ENCODE measurements around the gene RBM27.

Gene RBM27

DNA sequence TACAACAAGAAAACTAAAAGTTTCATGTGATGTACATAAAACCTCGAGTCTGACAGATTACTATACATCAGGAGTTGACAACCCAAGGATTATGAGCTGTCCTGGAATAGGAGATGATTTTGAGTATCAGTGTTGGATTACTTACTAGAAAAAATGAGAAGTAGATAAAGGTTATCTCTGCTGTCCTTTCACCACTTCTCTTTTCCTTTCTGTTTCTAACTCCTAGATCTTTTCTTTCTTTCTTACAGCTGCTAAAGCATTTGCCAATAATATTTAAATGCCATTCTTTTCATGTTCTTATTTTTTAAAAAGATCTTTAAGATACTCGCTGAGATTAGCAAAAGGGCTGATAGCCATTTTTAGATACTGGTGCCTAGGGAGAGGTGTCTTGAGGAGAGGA is 14.8 kb downstream of the RBM27 start:
- Histone ChIP-seq H3K4me3 (ENCODE audit: low read length) (no peak overlapping the region), H3K27me3 (ENCODE audit: insufficient read depth, low read length) (no peaks in the 10 kb centered on the region), H3K9me3 (ENCODE audit: low read length) (no peaks in the 10 kb centered on the region), H3K36me3 (ENCODE audit: insufficient read depth, low read length) (peaks cover 15% of the 10 kb centered on the region), H3K4me1 (ENCODE audit: insufficient read depth, low read length) (no peaks in the 10 kb centered on the region), H2AFZ (ENCODE audit: low read depth, low read length) (no peak overlapping the region)

GRCh38 chr5:146219243-146219642 is 15.8 kb downstream of the RBM27 start:
- no peak overlapping the region for H3K4me3 ChIP-seq (ENCODE audit: low read length)
- H3K27me3 ChIP-seq (ENCODE audit: insufficient read depth, low read length): no peaks in the 10 kb centered on the region
- H2AFZ ChIP-seq (ENCODE audit: low read depth, low read length): no peak overlapping the region
- no peaks in the 10 kb centered on the region for H3K4me1 ChIP-seq (ENCODE audit: insufficient read depth, low read length)
- no peaks in the 10 kb centered on the region for H3K9me3 ChIP-seq (ENCODE audit: low read length)
- H3K36me3 ChIP-seq (ENCODE audit: insufficient read depth, low read length): peaks cover 24% of the 10 kb centered on the region

DNA sequence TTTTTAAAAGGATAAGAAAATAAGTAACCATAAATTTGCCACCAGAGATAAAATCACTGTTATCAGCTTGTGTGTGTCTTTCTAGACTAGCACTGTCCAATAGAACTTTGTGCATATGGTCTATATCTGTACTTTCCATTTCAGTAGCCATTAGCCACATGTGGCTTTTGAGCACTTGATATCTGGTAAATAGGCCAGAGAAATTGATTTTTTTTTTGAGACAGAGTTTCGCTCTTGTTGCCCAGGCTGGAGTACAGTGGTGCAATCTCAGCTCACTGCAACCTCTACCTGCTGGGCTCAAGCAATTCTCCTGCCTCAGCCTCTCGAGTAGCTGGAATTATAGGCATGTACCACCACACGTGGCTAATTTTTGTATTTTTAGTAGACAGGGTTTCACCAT is 17.8 kb downstream of the RBM27 start:
- Histone ChIP-seq H3K27me3 (ENCODE audit: insufficient read depth, low read length) (no peaks in the 10 kb centered on the region), H3K9me3 (ENCODE audit: low read length) (no peaks in the 10 kb centered on the region), H3K4me3 (ENCODE audit: low read length) (no peak overlapping the region), H3K4me1 (ENCODE audit: insufficient read depth, low read length) (no peaks in the 10 kb centered on the region), H3K36me3 (ENCODE audit: insufficient read depth, low read length) (peaks cover 29% of the 10 kb centered on the region), H2AFZ (ENCODE audit: low read depth, low read length) (no peak overlapping the region)

GRCh38 chr5:146222005-146222404 is 18.6 kb downstream of the RBM27 start:
- H2AFZ ChIP-seq (ENCODE audit: low read depth, low read length): no peak overlapping the region
- no peaks in the 10 kb centered on the region for H3K9me3 ChIP-seq (ENCODE audit: low read length)
- no peaks in the 10 kb centered on the region for H3K27me3 ChIP-seq (ENCODE audit: insufficient read depth, low read length)
- H3K36me3 ChIP-seq (ENCODE audit: insufficient read depth, low read length): peaks cover 34% of the 10 kb centered on the region
- no peaks in the 10 kb centered on the region for H3K4me1 ChIP-seq (ENCODE audit: insufficient read depth, low read length)
- H3K4me3 ChIP-seq (ENCODE audit: low read length): no peak overlapping the region

- no peak overlapping the region for H3K4me3 ChIP-seq (ENCODE audit: low read length)
- no peaks in the 10 kb centered on the region for H3K4me1 ChIP-seq (ENCODE audit: insufficient read depth, low read length)
- H3K27me3 ChIP-seq (ENCODE audit: insufficient read depth, low read length): no peaks in the 10 kb centered on the region
- H2AFZ ChIP-seq (ENCODE audit: low read depth, low read length): no peak overlapping the region
- H3K36me3 ChIP-seq (ENCODE audit: insufficient read depth, low read length): peaks cover 36% of the 10 kb centered on the region
- no peaks in the 10 kb centered on the region for H3K9me3 ChIP-seq (ENCODE audit: low read length)
Measured at GRCh38 chr5:146223179-146223578, 19.8 kb downstream of the RBM27 start.

- no peaks in the 10 kb centered on the region for H3K27me3 ChIP-seq (ENCODE audit: insufficient read depth, low read length)
- H2AFZ ChIP-seq (ENCODE audit: low read depth, low read length): no peak overlapping the region
- no peaks in the 10 kb centered on the region for H3K4me1 ChIP-seq (ENCODE audit: insufficient read depth, low read length)
- no peaks in the 10 kb centered on the region for H3K9me3 ChIP-seq (ENCODE audit: low read length)
- peaks cover 56% of the 10 kb centered on the region for H3K36me3 ChIP-seq (ENCODE audit: insufficient read depth, low read length)
- H3K4me3 ChIP-seq (ENCODE audit: low read length): no peak overlapping the region
Measured at GRCh38 chr5:146229222-146229621, 25.8 kb downstream of the RBM27 start.

- peaks cover 65% of the 10 kb centered on the region for H3K36me3 ChIP-seq (ENCODE audit: insufficient read depth, low read length)
- no peak overlapping the region for H3K4me3 ChIP-seq (ENCODE audit: low read length)
- H2AFZ ChIP-seq (ENCODE audit: low read depth, low read length): no peak overlapping the region
- no peaks in the 10 kb centered on the region for H3K9me3 ChIP-seq (ENCODE audit: low read length)
- H3K4me1 ChIP-seq (ENCODE audit: insufficient read depth, low read length): no peaks in the 10 kb centered on the region
- H3K27me3 ChIP-seq (ENCODE audit: insufficient read depth, low read length): no peaks in the 10 kb centered on the region
Measured at GRCh38 chr5:146232223-146232622, 28.8 kb downstream of the RBM27 start.

DNA sequence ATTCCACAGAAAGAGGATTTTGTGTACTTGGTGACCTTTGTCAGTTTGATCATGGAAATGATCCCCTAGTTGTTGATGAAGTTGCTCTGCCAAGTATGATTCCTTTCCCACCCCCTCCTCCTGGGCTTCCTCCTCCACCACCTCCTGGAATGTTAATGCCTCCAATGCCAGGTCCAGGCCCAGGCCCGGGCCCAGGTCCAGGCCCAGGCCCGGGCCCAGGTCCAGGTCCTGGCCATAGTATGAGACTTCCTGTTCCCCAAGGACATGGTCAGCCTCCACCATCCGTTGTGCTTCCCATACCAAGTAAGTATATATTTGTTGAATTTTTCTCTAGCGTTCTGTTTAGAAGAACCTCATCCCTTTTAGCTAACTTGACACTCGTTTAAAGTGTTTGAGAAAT is 30.0 kb downstream of the RBM27 start:
- no peak overlapping the region for H3K4me3 ChIP-seq (ENCODE audit: low read length)
- H2AFZ ChIP-seq (ENCODE audit: low read depth, low read length): no peak overlapping the region
- H3K27me3 ChIP-seq (ENCODE audit: insufficient read depth, low read length): no peaks in the 10 kb centered on the region
- no peaks in the 10 kb centered on the region for H3K9me3 ChIP-seq (ENCODE audit: low read length)
- H3K4me1 ChIP-seq (ENCODE audit: insufficient read depth, low read length): no peaks in the 10 kb centered on the region
- peaks cover 72% of the 10 kb centered on the region for H3K36me3 ChIP-seq (ENCODE audit: insufficient read depth, low read length)

- Histone ChIP-seq H2AFZ (ENCODE audit: low read depth, low read length) (no peak overlapping the region), H3K4me1 (ENCODE audit: insufficient read depth, low read length) (no peaks in the 10 kb centered on the region), H3K9me3 (ENCODE audit: low read length) (no peaks in the 10 kb centered on the region), H3K27me3 (ENCODE audit: insufficient read depth, low read length) (no peaks in the 10 kb centered on the region), H3K4me3 (ENCODE audit: low read length) (no peak overlapping the region), H3K36me3 (ENCODE audit: insufficient read depth, low read length) (peaks cover 56% of the 10 kb centered on the region)
Measured at GRCh38 chr5:146238973-146239372, 35.6 kb downstream of the RBM27 start.

- H3K36me3 ChIP-seq (ENCODE audit: insufficient read depth, low read length): peaks cover 46% of the 10 kb centered on the region
Measured at GRCh38 chr5:146240951-146241350, 37.5 kb downstream of the RBM27 start.

DNA sequence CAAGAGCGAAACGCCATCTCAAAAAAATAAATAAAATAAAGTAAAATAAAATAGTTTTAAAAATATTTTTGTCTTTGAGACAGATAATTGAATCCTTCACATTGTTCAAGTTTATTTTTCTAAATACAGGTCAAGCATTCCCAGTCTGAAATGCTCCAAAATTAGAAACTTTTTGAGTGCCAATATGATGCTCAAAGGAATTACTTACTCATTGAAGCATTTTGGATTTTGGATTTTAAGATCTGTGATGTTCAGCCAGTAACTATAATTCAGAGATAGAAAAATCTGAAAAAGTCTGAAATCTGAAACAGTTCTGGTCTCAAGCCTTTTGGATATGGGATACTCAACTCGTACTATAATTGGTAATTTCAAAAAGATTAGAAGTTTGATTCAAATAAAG is 39.8 kb downstream of the RBM27 start:
- Histone ChIP-seq H3K4me3 (ENCODE audit: low read length) (no peak overlapping the region), H3K36me3 (ENCODE audit: insufficient read depth, low read length) (peaks cover 28% of the 10 kb centered on the region), H3K27me3 (ENCODE audit: insufficient read depth, low read length) (no peaks in the 10 kb centered on the region), H3K9me3 (ENCODE audit: low read length) (no peaks in the 10 kb centered on the region), H3K4me1 (ENCODE audit: insufficient read depth, low read length) (no peaks in the 10 kb centered on the region), H2AFZ (ENCODE audit: low read depth, low read length) (no peak overlapping the region)

More at GRCh38 chr5:146240951-146241350, 37.5 kb downstream of the RBM27 start:
- no peak overlapping the region for H3K4me3 ChIP-seq (ENCODE audit: low read length)
- H3K9me3 ChIP-seq (ENCODE audit: low read length): no peaks in the 10 kb centered on the region
- H3K27me3 ChIP-seq (ENCODE audit: insufficient read depth, low read length): no peaks in the 10 kb centered on the region
- H2AFZ ChIP-seq (ENCODE audit: low read depth, low read length): no peak overlapping the region
- H3K4me1 ChIP-seq (ENCODE audit: insufficient read depth, low read length): no peaks in the 10 kb centered on the region

- Histone ChIP-seq H3K27me3 (ENCODE audit: insufficient read depth, low read length) (no peaks in the 10 kb centered on the region), H3K9me3 (ENCODE audit: low read length) (no peaks in the 10 kb centered on the region), H3K4me3 (ENCODE audit: low read length) (no peak overlapping the region), H3K4me1 (ENCODE audit: insufficient read depth, low read length) (no peaks in the 10 kb centered on the region), H3K36me3 (ENCODE audit: insufficient read depth, low read length) (peaks cover 24% of the 10 kb centered on the region), H2AFZ (ENCODE audit: low read depth, low read length) (no peak overlapping the region)
Measured at GRCh38 chr5:146248561-146248960, 45.2 kb downstream of the RBM27 start.

DNA sequence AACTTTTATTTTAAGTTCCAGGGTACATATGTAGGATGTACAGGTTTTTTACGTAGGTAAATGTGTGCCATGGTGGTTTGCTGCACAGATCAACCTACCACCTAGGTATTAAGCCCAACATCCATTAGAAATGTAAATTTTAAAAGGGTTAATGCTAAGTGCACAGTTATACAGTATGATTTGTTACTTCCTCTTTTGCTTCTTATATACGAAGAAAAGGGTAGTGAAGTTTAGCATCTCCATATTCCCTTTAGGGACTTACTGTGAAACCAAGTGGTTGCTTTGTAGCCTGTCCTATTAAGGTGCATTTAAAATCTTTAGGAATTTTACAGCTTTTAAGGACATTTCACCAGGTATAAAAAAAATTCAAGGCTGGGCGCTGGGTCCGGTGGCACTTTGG is 46.4 kb downstream of the RBM27 start:
- H3K36me3 ChIP-seq (ENCODE audit: insufficient read depth, low read length): peaks cover 30% of the 10 kb centered on the region
- no peaks in the 10 kb centered on the region for H3K4me1 ChIP-seq (ENCODE audit: insufficient read depth, low read length)
- no peak overlapping the region for H2AFZ ChIP-seq (ENCODE audit: low read depth, low read length)
- H3K4me3 ChIP-seq (ENCODE audit: low read length): no peak overlapping the region
- H3K9me3 ChIP-seq (ENCODE audit: low read length): no peaks in the 10 kb centered on the region
- H3K27me3 ChIP-seq (ENCODE audit: insufficient read depth, low read length): no peaks in the 10 kb centered on the region

All from neuron (in vitro differentiated cells).